Measurements from ENCODE around the gene SHB.

The SHB gene

GRCh38 chr9:37946971-37947370 lies 122.1 kb downstream of the SHB start:
- DNase-seq: no peak

GRCh38 chr9:37946041-37946440 lies 123.0 kb downstream of the SHB start:
- no peak for DNase-seq

- DNase-seq: no peak
Observed at GRCh38 chr9:37944671-37945481, 124.2 kb downstream of the SHB start.

GRCh38 chr9:37944266-37944650 lies 124.8 kb downstream of the SHB start:
- no peak for DNase-seq

- DNase-seq: no peak
Observed at GRCh38 chr9:37943345-37944265, 125.4 kb downstream of the SHB start.

- no peak for DNase-seq
Observed at GRCh38 chr9:37942621-37943344, 126.2 kb downstream of the SHB start.

- DNase-seq: no peak
Observed at GRCh38 chr9:37941253-37941652, 127.8 kb downstream of the SHB start.

- DNase-seq: no peak
Observed at GRCh38 chr9:37939575-37940095, 129.4 kb downstream of the SHB start.

- DNase-seq: no peak
Observed at GRCh38 chr9:37938121-37938891, 130.7 kb downstream of the SHB start.

GRCh38 chr9:37937366-37937765 lies 131.7 kb downstream of the SHB start:
- no peak for DNase-seq

- DNase-seq: no peak
Observed at GRCh38 chr9:37936965-37937364, 132.1 kb downstream of the SHB start.

GRCh38 chr9:37936376-37936775 lies 132.7 kb downstream of the SHB start:
- no peak for DNase-seq

GRCh38 chr9:37935096-37935495 lies 133.9 kb downstream of the SHB start:
- no peak for DNase-seq

GRCh38 chr9:37931592-37931991 lies 137.4 kb downstream of the SHB start:
- no peak for DNase-seq

- DNase-seq: no peak
Observed at GRCh38 chr9:37929441-37929895, 139.6 kb downstream of the SHB start.

GRCh38 chr9:37928552-37929430 lies 140.2 kb downstream of the SHB start:
- DNase-seq: no peak

GRCh38 chr9:37927601-37928551 lies 141.2 kb downstream of the SHB start:
- no peak for DNase-seq

- no peak for DNase-seq
Observed at GRCh38 chr9:37927132-37927531, 141.9 kb downstream of the SHB start.

GRCh38 chr9:37926737-37927118 lies 142.3 kb downstream of the SHB start:
- DNase-seq: no peak
